DOHH2 (cell line): ENCODE data around the gene ABLIM1.

Source experiments
- H3F3A ChIP-seq: fragments of 200-600 bp; sonication (generic), shearing (Covaris generic); 2 replicates; pipeline ENCODE4 v1.6.0; 2016; ENCODE audit warnings: antibody characterized with exemption, mild to moderate bottlenecking; ENCODE audit not compliant: control insufficient read depth, insufficient read depth
- H3K27ac ChIP-seq: fragments of 200-600 bp; sonication (generic); 2 replicates; pipeline ENCODE4 v1.5.1; 2014; ENCODE audit warnings: low read depth, mild to moderate bottlenecking, low read length, moderate library complexity
- H3K27me3 ChIP-seq: fragments of 200-600 bp; sonication (generic); 2 replicates; pipeline ENCODE4 v1.6.1; 2014; ENCODE audit warnings: mild to moderate bottlenecking, low read length, mixed read lengths; ENCODE audit not compliant: control insufficient read depth
- H3K36me3 ChIP-seq: fragments of 200-600 bp; sonication (generic); 2 replicates; pipeline ENCODE4 v1.6.1; 2014; ENCODE audit warnings: mild to moderate bottlenecking, low read length, moderate library complexity, mixed read lengths; ENCODE audit not compliant: control insufficient read depth
- H3K4me1 ChIP-seq: fragments of 200-600 bp; sonication (generic); 2 replicates; pipeline ENCODE4 v1.6.1; 2014; ENCODE audit warnings: mild to moderate bottlenecking, low read length, mixed read lengths; ENCODE audit not compliant: control insufficient read depth
- H3K4me2 ChIP-seq: fragments of 200-600 bp; sonication (generic); 2 replicates; pipeline ENCODE4 v1.6.0; 2014; ENCODE audit warnings: mild to moderate bottlenecking, low read length, moderate library complexity
- H3K4me3 ChIP-seq: fragments of 200-600 bp; sonication (generic); 2 replicates; pipeline ENCODE4 v1.5.1; 2014; ENCODE audit warnings: mild to moderate bottlenecking, low read length, mixed read lengths
- H3K79me2 ChIP-seq: fragments of 200-600 bp; sonication (generic); 2 replicates; pipeline ENCODE4 v1.6.1; 2014; ENCODE audit warnings: mild to moderate bottlenecking, low read length, mixed read lengths; ENCODE audit not compliant: control insufficient read depth
- H3K9me2 ChIP-seq: fragments of 200-600 bp; sonication (generic); replicated peaks from 2 replicates; pipeline ENCODE4 v1.6.1; 2014; ENCODE audit warnings: mild to moderate bottlenecking, low read length, mixed read lengths; ENCODE audit not compliant: control insufficient read depth
- H3K9me3 ChIP-seq: fragments of 200-600 bp; sonication (generic); 2 replicates; pipeline ENCODE4 v1.6.1; 2014; ENCODE audit warnings: antibody characterized with exemption, low read length, mixed read lengths; ENCODE audit not compliant: control insufficient read depth, insufficient read depth
- H4K20me1 ChIP-seq: fragments of 200-600 bp; sonication (generic); 2 replicates; pipeline ENCODE4 v1.6.0; 2014; ENCODE audit warnings: low read depth, mild to moderate bottlenecking, antibody characterized with exemption, low read length, moderate library complexity; ENCODE audit not compliant: control insufficient read depth, insufficient read depth
- CTCF ChIP-seq: fragments of 200-600 bp; sonication (generic); IDR thresholded peaks from one replicate; pipeline ENCODE4 v1.5.1; 2014; ENCODE audit warnings: antibody characterized with exemption, mild to moderate bottlenecking, low read depth, low read length; ENCODE audit not compliant: poor library complexity, severe bottlenecking
- EZH2phosphoT487 ChIP-seq: fragments of 200-600 bp; sonication (generic); IDR thresholded peaks from 2 replicates; pipeline ENCODE4 v1.6.1; 2017; ENCODE audit warnings: borderline replicate concordance, mild to moderate bottlenecking, antibody characterized with exemption, low read length, moderate library complexity, mixed read lengths

The ABLIM1 gene

DNA sequence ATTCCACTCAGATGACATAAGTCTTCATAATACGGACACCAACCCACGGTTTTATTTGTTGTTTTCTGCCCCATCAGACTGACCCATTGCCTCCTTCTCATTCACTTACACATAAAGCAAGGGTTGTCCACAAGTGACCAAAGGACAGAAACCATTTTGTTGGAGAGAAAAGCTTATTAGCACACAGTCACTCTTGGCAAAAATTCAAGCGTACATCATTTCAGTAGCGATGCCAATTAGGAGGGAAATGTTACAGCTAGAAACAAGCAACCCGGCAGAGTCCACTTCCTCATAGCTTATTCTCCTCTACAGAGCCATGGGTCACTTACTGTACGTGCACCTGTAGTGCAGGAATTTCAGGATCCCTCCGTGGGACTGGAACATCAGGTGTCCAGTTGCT lies 23.0 kb downstream of the ABLIM1 start:
- no peaks in the 10 kb centered on the region for H3K9me2 ChIP-seq
- TF ChIP-seq EZH2phosphoT487 (no peak), CTCF (no peak)
- H3K79me2 ChIP-seq = no peaks in the 10 kb centered on the region
- H3K4me2 ChIP-seq = no peak overlapping the region
- H3K27ac ChIP-seq = no peak overlapping the region
- H3K27me3 ChIP-seq = peaks cover 37% of the 10 kb centered on the region
- no peaks in the 10 kb centered on the region for H3F3A ChIP-seq
- H3K4me3 ChIP-seq = no peak overlapping the region
- H3K9me3 ChIP-seq = no peaks in the 10 kb centered on the region
- H3K4me1 ChIP-seq = no peaks in the 10 kb centered on the region
- no peaks in the 10 kb centered on the region for H4K20me1 ChIP-seq
- H3K36me3 ChIP-seq = no peaks in the 10 kb centered on the region

DNA sequence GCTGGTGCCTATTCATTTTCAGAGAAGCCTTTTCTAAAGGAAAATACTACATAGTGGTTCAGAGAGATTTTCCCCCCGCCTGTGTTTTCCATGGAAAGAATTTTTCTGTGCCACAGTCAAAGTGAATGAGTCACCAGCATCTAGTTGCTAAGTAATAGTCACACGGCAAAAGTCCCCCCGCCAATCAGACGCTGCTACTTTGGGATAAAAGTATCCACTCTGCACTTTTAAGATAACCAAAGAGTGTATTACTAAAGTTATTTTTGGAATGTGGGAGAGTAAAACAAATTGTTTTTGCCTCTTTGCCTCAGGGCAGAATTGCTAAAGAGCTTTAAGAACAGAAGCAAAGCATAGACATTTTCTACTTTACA lies 23.5 kb downstream of the ABLIM1 start:
- H3F3A ChIP-seq = no peaks in the 10 kb centered on the region
- H3K4me3 ChIP-seq = no peak overlapping the region
- H3K9me2 ChIP-seq = no peaks in the 10 kb centered on the region
- H3K27ac ChIP-seq = no peak overlapping the region
- H3K36me3 ChIP-seq = no peaks in the 10 kb centered on the region
- peaks cover 42% of the 10 kb centered on the region for H3K27me3 ChIP-seq
- H3K4me2 ChIP-seq = no peak overlapping the region
- H3K79me2 ChIP-seq = no peaks in the 10 kb centered on the region
- no peaks in the 10 kb centered on the region for H3K9me3 ChIP-seq
- no peak for TF ChIP-seq CTCF
- TF ChIP-seq EZH2phosphoT487 = no peak
- H3K4me1 ChIP-seq = no peaks in the 10 kb centered on the region
- no peaks in the 10 kb centered on the region for H4K20me1 ChIP-seq

GRCh38 chr10:114632869-114633715 lies 25.0 kb downstream of the ABLIM1 start:
- no peaks in the 10 kb centered on the region for H3K4me1 ChIP-seq
- no peaks in the 10 kb centered on the region for H3K9me3 ChIP-seq
- no peaks in the 10 kb centered on the region for H3K36me3 ChIP-seq
- H3K79me2 ChIP-seq = no peaks in the 10 kb centered on the region
- no peaks in the 10 kb centered on the region for H3F3A ChIP-seq
- H3K9me2 ChIP-seq = no peaks in the 10 kb centered on the region
- TF ChIP-seq EZH2phosphoT487 (no peak), CTCF (no peak)
- H3K27me3 ChIP-seq = peaks cover 44% of the 10 kb centered on the region
- H3K4me3 ChIP-seq = no peak overlapping the region
- H4K20me1 ChIP-seq = no peaks in the 10 kb centered on the region
- no peak overlapping the region for H3K27ac ChIP-seq
- H3K4me2 ChIP-seq = no peak overlapping the region
